ENCODE measurements around the gene METRNL. TPM values are rescaled to one million over a fixed set of nuclear protein-coding genes. Genes with fewer than 3 reads are reported as not detected.
"Not testable (repeated sequence)": the region's sequence is repeated elsewhere in the genome, so short reads cannot be mapped to it uniquely, and the experiment has no call there.

METRNL gene
- total RNA-seq, 1 donor: 72.7 TPM

DNA sequence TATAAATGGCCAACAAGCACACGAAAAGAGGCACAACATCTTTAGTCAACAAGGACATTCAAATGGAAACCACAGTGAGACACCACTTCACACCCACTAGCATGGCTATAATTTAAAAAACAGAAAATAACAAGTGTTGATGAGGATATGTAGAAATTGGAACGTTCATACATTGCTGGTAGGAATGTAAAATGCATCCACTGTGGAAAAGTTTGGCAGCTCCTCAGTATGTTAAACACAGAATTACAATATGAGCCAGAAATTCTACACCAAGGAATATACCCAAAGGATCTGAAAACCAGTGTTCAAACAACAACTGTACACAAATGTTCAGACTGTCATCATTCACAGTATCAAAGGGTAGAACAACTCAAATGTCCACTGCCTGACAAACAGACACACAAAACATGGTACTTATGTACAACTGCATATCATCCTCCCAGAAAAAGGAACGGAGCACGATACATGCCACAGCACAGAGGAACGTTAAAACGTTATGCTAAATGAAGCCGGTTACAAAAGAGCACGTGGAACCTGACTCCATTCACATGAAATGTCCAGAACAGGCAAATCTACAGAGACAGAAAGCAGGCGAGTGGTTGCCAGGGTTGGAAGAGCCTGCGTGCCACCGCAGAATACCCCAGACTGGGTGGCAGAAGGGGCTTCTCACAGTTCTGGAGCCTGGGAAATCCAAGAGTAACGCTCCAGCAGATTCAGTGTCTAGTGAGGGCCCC is 32.8 kb upstream of the METRNL start:
- peaks cover 6% of the 10 kb centered on the region for H3K9me3 ChIP-seq (ENCODE audit: low read depth, low read length)
- no peaks in the 10 kb centered on the region for H3K27me3 ChIP-seq (ENCODE audit: insufficient read depth, low read length)
- H3K4me1 ChIP-seq (ENCODE audit: insufficient read depth, low read length): peaks cover 32% of the 10 kb centered on the region
- H3K4me3 ChIP-seq (ENCODE audit: low read length): no peak overlapping the region

DNA sequence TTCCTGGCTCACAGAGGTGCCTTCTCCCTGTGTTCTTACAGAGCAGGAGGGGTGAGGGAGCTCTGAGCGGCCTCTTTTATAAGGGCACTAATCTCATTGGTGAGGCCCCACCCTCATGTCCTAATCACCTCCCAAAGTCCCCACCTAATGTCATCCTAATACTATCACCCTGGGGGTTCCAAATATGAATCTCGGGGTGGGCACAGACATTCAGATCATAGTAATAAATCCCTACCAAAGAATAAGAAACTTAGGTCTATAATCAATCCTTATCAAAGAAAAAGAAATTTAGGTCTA is 32.3 kb upstream of the METRNL start:
- Histone ChIP-seq H3K4me3 (ENCODE audit: low read length) (no peak overlapping the region), H3K27me3 (ENCODE audit: insufficient read depth, low read length) (no peaks in the 10 kb centered on the region), H3K4me1 (ENCODE audit: insufficient read depth, low read length) (peaks cover 35% of the 10 kb centered on the region), H3K9me3 (ENCODE audit: low read depth, low read length) (peaks cover 4% of the 10 kb centered on the region)

DNA sequence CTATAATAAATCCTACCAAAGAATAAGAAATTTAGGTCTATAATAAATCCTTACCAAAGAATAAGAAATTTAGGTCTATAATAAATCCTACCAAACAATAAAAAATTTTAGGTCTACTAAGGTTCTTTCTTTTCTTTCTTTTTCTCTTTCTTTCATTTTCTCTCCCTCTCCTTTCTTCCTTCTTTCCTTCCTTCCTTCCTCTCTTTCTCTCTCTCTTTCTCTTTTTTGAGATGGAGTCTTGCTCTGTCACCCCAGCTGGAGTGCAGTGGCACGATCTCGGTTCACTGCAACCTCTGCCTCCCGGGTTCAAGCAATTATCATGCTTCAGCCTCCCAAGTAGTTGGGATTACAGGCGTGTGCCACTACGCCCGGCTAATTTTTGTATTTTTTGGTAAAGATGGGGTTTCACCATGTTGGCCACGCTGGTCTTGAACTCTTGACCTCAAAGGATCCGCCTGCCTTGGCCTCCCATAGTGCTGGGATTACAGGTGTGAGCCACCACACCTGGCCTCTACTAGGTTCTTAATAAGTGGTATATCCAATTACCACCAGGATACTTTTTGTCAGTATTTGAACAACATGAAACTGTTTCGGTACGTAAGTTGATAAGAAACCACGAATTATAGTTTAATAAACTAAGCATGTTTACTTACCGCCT is 31.5 kb upstream of the METRNL start:
- not testable (repeated sequence) for H3K9me3 ChIP-seq (ENCODE audit: low read depth, low read length); H3K27me3 ChIP-seq (ENCODE audit: insufficient read depth, low read length)
- Histone ChIP-seq H3K4me1 (ENCODE audit: insufficient read depth, low read length) (peaks cover 42% of the 10 kb centered on the region), H3K4me3 (ENCODE audit: low read length) (peak overlapping the region; percentile 26)

DNA sequence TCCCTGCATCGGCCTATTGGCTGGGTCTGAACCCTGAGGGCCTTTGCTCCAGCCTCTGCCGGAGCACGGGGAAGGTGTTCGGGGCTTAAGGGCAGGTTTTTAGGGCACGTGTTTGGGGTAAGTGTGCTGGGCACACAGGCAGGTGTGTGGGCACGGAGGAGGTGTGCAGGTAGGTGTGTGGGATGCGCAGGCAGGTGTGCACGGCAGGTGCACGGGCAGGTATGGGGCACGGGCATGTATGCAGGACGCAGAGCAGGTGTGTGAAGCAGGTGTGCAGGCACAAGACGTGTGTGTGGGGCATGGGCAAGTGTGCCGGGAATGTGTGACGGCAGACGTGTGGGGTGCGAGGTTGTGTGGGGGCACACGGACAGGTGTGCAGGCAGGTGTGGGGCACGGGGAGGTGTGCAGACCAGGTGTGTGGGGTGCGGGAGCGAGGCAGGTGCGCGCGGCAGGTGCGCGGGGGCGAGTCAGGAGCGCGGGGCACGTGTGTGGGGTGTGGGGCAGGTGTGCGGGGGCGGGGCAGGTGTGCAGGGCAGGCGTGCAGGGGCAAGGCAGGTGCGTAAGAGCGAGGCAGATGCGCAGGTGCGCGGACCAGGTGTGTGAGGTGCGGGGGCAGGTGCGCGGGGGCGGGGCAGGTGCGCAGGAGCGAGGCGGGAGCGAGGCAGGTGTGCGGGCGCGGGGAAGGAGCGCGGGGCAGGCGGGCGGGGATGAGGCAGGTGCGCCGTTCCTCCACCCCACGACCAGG is 28.6 kb upstream of the METRNL start:
- Histone ChIP-seq H3K9me3 (ENCODE audit: low read depth, low read length) (no peaks in the 10 kb centered on the region), H3K4me1 (ENCODE audit: insufficient read depth, low read length) (peaks cover 63% of the 10 kb centered on the region), H3K4me3 (ENCODE audit: low read length) (peak overlapping the region; percentile 53), H3K27me3 (ENCODE audit: insufficient read depth, low read length) (no peaks in the 10 kb centered on the region)

DNA sequence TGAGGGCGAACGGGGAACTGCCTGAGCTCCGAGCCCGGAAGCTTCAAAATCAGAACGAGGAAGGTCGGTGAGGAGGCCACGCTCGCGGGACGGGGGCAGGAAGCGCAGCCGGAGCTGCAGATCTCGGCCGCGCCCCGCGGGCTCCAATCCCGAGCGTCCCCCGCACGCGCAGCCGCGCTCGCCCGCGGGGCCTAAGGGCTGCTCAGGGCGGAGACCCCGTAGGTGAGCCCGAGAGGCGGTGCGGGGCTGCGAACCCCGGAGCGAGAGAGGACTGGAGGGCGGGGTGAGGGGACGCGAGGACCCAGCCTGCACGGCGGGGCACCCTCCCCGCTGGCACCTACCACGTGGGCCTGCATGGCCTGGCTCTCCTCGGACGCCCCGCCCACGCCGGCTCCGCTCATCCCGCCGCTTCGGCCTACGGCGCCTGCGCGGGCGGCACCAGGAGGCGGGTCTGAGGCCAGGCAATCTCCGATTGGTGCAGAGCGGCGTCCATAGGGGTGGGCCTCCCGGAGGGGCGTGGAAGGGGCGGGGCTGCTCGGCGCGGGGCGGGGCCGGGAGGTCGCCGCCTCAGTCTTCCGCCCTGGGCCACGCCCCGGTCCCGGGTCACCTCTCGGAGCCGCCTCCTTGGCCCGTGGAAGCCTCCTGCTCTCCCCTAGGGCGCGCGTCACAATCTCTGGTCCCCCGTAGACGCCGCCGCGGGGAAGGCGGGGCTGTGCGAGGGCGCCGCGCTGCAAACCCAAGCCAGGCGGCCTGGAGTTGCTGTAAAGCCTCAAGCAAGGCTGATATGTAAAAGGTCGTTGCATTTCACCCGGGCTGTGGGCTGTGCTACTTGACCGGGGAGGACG is 27.8 kb upstream of the METRNL start:
- H3K4me3 ChIP-seq (ENCODE audit: low read length): peak overlapping the region; percentile 53
- no peaks in the 10 kb centered on the region for H3K27me3 ChIP-seq (ENCODE audit: insufficient read depth, low read length)
- no peaks in the 10 kb centered on the region for H3K9me3 ChIP-seq (ENCODE audit: low read depth, low read length)
- H3K4me1 ChIP-seq (ENCODE audit: insufficient read depth, low read length): peaks cover 63% of the 10 kb centered on the region

DNA sequence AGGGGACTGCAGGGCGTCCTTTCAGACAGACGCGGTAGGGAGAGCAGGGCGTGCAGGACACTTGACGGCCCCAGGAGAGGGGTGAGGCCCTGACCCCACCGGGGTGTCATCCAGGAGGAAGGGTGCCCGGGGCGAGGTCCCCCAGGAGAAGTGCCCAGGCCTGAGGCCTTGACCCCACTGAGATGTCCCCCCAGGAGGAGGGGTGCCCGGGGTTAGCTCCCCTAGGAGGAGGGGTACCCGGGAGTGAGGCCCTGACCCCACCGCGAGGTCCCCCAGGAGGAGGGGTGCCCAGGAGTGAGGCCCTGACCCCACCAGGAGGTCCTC is 27.2 kb upstream of the METRNL start:
- Histone ChIP-seq H3K4me1 (ENCODE audit: insufficient read depth, low read length) (peaks cover 58% of the 10 kb centered on the region), H3K4me3 (ENCODE audit: low read length) (no peak overlapping the region), H3K27me3 (ENCODE audit: insufficient read depth, low read length) (no peaks in the 10 kb centered on the region), H3K9me3 (ENCODE audit: low read depth, low read length) (no peaks in the 10 kb centered on the region)

DNA sequence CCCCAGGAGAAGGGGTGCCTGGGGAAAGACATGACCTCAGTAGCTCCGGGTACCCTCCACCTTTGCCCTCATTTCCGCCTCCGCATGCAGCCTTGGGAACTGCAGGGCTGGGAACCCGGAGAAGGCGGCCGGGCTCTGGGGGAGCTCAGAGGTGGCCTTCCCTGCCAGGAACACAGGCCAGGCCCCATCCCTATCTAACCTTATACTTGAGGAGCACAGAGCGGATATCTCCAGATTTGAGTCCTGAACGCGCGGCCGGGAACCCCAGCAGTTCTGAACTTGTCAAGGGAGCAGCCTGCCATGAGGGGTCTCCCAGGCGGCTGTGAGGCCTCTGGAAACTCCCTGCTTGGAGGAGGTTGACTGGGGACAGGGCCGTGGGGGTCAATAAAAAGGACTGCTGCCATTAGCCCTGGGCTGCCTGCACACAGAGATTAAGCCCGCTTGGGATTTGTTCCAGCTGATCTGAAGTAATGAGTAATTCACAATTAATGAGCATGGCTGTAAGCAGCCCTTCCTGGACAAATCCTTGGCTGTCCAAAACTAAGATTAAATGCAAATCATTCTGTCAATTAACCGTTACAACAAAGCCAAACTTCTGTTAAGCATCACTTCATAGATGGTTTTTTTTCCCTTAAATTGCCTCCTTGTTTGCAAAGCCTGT is 26.3 kb upstream of the METRNL start:
- H3K9me3 ChIP-seq (ENCODE audit: low read depth, low read length): no peaks in the 10 kb centered on the region
- peaks cover 53% of the 10 kb centered on the region for H3K4me1 ChIP-seq (ENCODE audit: insufficient read depth, low read length)
- H3K27me3 ChIP-seq (ENCODE audit: insufficient read depth, low read length): no peaks in the 10 kb centered on the region
- H3K4me3 ChIP-seq (ENCODE audit: low read length): no peak overlapping the region

DNA sequence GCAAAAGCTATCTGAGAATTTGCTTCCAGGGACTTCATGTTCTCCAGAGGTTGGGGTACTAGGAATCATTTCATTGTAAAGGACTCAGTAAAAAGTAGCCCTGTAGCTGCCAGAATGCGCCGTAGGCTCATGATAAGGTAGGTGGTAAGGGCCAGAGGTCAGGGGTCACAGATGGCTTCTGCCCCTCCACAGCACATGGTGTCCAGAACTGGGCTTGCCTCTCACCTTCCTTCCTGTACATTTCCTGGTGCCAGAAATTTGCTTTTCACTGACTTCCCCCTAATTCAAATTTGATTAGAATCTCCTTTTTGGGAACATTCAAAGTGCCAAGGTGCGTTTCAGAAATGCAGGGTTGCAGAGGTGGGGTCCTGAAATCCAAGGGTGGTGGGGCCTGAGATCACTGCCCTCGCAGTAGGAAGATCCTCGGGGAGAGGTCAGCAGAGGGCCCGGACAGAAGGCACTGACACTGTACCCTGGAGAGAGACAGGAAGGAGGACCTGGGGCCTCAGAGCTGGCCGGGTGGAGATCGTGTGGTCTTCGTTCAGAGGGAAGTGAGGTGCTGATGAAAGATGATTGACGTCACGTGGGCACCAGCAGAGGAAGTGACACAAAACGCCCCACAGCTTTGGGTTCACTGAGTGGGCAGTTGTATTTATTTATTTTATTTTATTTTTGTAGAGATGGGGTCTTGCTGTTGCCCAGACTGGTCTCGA is 25.5 kb upstream of the METRNL start:
- H3K4me3 ChIP-seq (ENCODE audit: low read length): no peak overlapping the region

DNA sequence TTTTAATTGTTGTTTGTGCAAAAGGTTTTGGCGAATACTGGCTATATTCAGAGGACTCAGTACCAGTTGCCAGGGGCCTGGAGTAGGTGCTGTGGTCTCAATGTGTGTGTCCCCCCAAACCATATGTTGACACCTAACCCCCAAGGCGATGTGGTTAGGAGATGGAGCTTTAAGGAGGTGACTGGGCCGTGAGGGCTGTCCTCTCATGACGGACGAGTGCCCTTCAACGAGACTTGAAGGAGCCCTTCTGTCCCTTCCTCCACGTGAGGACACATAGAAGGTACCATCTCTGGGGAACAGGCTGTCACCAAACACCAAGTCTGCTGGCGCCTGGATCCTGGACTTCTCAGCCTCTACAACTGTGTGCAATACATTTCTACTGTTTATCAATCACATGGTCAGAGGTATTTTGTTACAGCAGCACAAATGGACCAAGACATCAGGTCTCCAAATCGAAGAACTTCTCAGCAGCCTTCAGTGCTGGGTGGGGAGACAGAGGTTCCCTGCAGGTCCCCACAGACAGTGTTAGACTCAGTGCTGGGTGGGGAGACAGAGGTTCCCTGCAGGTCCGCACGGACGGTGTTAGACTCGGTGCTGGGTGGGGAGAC is 24.8 kb upstream of the METRNL start:
- peaks cover 41% of the 10 kb centered on the region for H3K4me1 ChIP-seq (ENCODE audit: insufficient read depth, low read length)

More for the DNA sequence above, 25.5 kb upstream of the METRNL start:
- Histone ChIP-seq H3K4me1 (ENCODE audit: insufficient read depth, low read length) (peaks cover 46% of the 10 kb centered on the region), H3K9me3 (ENCODE audit: low read depth, low read length) (no peaks in the 10 kb centered on the region), H3K27me3 (ENCODE audit: insufficient read depth, low read length) (no peaks in the 10 kb centered on the region)

DNA sequence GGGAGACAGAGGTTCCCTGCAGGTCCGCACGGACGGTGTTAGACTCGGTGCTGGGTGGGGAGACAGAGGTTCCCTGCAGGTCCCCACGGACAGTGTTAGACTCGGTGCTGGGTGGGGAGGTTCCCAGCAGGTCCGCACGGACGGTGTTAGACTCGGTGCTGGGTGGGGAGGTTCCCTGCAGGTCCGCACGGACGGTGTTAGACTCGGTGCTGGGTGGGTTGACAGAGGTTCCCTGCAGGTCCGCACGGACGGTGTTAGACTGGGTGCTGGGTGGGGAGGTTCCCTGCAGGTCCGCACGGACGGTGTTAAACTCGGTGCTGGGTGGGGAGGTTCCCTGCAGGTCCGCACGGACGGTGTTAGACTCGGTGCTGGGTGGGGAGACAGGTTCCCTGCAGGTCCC is 24.2 kb upstream of the METRNL start:
- H3K27me3 ChIP-seq (ENCODE audit: insufficient read depth, low read length); H3K9me3 ChIP-seq (ENCODE audit: low read depth, low read length); H3K4me3 ChIP-seq (ENCODE audit: low read length): not testable (repeated sequence)
- peaks cover 38% of the 10 kb centered on the region for H3K4me1 ChIP-seq (ENCODE audit: insufficient read depth, low read length)

More for the DNA sequence above, 24.8 kb upstream of the METRNL start:
- H3K4me3 ChIP-seq (ENCODE audit: low read length): no peak overlapping the region
- H3K27me3 ChIP-seq (ENCODE audit: insufficient read depth, low read length): no peaks in the 10 kb centered on the region
- H3K9me3 ChIP-seq (ENCODE audit: low read depth, low read length): no peaks in the 10 kb centered on the region

DNA sequence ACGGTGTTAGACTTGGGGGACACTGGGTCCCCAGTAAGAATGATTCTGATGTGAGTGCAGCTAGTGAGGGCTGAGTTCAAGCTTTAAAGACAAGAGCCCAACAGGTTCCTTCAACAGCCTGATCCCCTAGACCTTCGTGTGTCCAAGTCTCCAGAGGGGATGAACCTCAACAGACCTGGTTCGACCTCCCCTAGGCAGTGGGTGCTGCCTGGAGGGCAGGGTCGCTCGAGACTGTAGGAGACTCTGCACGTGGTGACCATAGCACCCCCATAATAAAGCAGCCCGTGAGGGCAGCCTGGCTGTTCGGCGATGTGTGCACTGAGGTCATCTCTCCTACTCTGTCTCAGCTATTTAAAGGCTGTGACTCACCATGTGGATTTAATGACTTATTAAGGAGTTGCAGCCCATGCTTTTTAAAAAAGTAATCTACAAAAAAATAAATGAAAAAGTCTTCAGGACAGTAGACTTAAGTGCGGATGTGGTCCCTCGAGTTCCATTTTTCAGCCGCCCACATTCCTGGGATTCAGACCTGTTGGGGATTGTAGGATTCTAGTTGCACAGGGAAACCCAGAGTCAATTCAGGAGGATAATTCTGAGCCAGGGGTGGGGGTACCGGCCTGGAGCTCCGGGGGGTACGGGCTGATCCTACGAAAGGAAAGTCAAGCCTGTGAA is 23.4 kb upstream of the METRNL start:
- no peaks in the 10 kb centered on the region for H3K27me3 ChIP-seq (ENCODE audit: insufficient read depth, low read length)
- H3K4me3 ChIP-seq (ENCODE audit: low read length): no peak overlapping the region
- no peaks in the 10 kb centered on the region for H3K9me3 ChIP-seq (ENCODE audit: low read depth, low read length)
- peaks cover 32% of the 10 kb centered on the region for H3K4me1 ChIP-seq (ENCODE audit: insufficient read depth, low read length)

DNA sequence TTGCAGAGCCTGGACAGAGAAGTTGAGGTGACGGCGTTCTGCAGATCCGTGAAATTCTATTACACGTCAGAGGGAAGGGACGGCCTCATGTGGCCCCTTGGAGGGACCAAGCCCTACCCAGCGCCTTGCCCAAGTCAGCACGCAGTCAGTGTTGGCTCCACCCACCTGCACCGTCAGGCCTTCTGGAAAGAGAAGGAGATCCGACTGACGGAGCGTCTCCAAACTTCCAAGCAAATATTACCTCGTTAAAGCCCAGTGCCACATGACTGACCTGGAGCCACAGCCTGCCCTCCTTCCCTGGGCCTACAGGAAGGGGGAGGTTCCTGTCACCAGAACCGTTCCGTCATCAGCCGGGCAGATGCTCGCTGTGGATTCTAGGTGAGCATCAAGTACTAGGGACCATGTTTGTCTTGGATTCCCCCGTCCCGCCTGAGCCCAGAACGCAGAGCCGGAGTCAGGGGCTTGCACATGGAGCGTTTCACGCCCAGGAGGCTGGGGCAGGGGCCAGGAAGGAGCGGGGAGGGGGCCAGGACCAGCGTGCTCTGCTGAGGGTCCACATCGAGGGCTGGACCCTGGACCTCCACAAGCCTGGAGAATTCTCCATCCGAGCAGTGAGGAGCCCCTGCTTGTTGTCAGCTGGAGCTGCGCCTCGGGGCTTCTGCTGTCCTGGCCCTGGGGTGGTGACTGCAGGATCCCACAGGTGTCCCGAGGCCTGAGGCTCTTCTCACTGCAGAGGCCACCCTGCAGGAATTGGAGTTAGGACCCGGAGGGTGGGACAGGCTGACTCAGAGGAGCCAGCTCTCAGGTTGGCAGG is 22.6 kb upstream of the METRNL start:
- Histone ChIP-seq H3K9me3 (ENCODE audit: low read depth, low read length) (no peaks in the 10 kb centered on the region), H3K4me3 (ENCODE audit: low read length) (no peak overlapping the region), H3K27me3 (ENCODE audit: insufficient read depth, low read length) (no peaks in the 10 kb centered on the region), H3K4me1 (ENCODE audit: insufficient read depth, low read length) (peaks cover 30% of the 10 kb centered on the region)

DNA sequence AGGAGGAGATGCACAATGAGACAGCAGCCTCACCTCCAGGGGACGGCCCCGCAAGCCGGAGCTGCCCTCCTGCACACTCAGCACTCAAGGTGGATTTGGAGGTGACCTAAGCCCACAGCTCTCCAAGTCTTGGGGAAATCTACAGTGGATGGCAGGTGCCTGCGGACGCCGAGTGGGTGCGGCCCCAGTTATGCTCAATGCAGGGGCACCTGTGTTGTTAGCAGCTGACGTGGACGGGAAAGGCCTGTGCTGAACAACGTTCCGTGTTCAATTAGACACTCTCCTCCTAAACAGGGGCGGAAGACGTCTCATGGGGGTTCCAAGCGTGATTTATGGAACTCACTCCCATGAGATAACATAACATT is 22.0 kb upstream of the METRNL start:
- Histone ChIP-seq H3K27me3 (ENCODE audit: insufficient read depth, low read length) (no peaks in the 10 kb centered on the region), H3K4me3 (ENCODE audit: low read length) (no peak overlapping the region), H3K4me1 (ENCODE audit: insufficient read depth, low read length) (peaks cover 25% of the 10 kb centered on the region), H3K9me3 (ENCODE audit: low read depth, low read length) (no peaks in the 10 kb centered on the region)

Data from mononuclear cell (primary cell).